ENCODE results near the gene UVSSA.

- no peak for TF ChIP-seq POLR2AphosphoS5 (IDR thresholded peaks at IDR 0.05)
- no peak for TF ChIP-seq CTCF (IDR thresholded peaks at IDR 0.05)
- TF ChIP-seq POLR2A (IDR thresholded peaks at IDR 0.05): no peak
These were observed 5.0 kb upstream of the UVSSA start for GRCh38 chr4:1342003-1342402.

All from sigmoid colon (tissue), 4 donors.